Neural cell (in vitro differentiated cells): ENCODE data around the gene CDH4. TPM values are rescaled to one million over a fixed set of nuclear protein-coding genes. Genes with fewer than 3 reads are reported as not detected.

Experiments used
- H2AFZ ChIP-seq: fragments of 200-600, 300-800 bp; sonication (generic), shearing (Covaris generic); 2 replicates; pipeline ENCODE4 v1.6.0; 2014; ENCODE audit warnings: low read depth, mild to moderate bottlenecking, antibody characterized with exemption, low read length, moderate library complexity
- H3F3A ChIP-seq: fragments of 200-600 bp; shearing (Covaris generic); 2 replicates; pipeline ENCODE4 v1.6.1; 2016; ENCODE audit warnings: mild to moderate bottlenecking, moderate library complexity, mixed read lengths, antibody characterized with exemption, low read length; ENCODE audit not compliant: insufficient read depth, poor library complexity, severe bottlenecking
- H3K27ac ChIP-seq: fragments of 200-600, 300-800 bp; sonication (generic), shearing (Covaris generic); 2 replicates; pipeline ENCODE4 v1.5.1; 2014; ENCODE audit warnings: mild to moderate bottlenecking, low read length, moderate library complexity
- H3K27me3 ChIP-seq: fragments of 300-800, 200-600 bp; sonication (generic), shearing (Covaris generic); 2 replicates; pipeline ENCODE4 v1.6.0; 2014; ENCODE audit warnings: mild to moderate bottlenecking, low read depth, low read length, moderate library complexity; ENCODE audit not compliant: insufficient read depth
- H3K36me3 ChIP-seq: fragments of 300-800, 200-600 bp; sonication (generic), shearing (Covaris generic); 2 replicates; pipeline ENCODE4 v1.5.1; 2014; ENCODE audit warnings: mild to moderate bottlenecking, antibody characterized with exemption, low read length, moderate library complexity; ENCODE audit not compliant: insufficient read depth
- H3K4me2 ChIP-seq: fragments of 300-800, 200-600 bp; sonication (generic), shearing (Covaris generic); 2 replicates; pipeline ENCODE4 v1.6.0; 2014; ENCODE audit warnings: mild to moderate bottlenecking, low read length
- H3K4me3 ChIP-seq: fragments of 300-800, 200-600 bp; sonication (generic), shearing (Covaris generic); 2 replicates; pipeline ENCODE4 v1.5.1; 2014; ENCODE audit warnings: mild to moderate bottlenecking, low read length, moderate library complexity
- H3K79me2 ChIP-seq: fragments of 200-600 bp; shearing (Covaris generic); replicated peaks from 2 replicates; pipeline ENCODE4 v1.6.0; 2014; ENCODE audit warnings: mild to moderate bottlenecking, low read length, moderate library complexity; ENCODE audit not compliant: insufficient read depth
- H3K9ac ChIP-seq: fragments of 300-800, 200-600 bp; sonication (generic), shearing (Covaris generic); 2 replicates; pipeline ENCODE4 v1.6.1; 2016; ENCODE audit warnings: mild to moderate bottlenecking, low read length, mixed read lengths
- H3K9me2 ChIP-seq: fragments of 200-600 bp; shearing (Covaris generic); 2 replicates; pipeline ENCODE4 v1.6.1; 2016; ENCODE audit warnings: mild to moderate bottlenecking, low read length, mixed read lengths; ENCODE audit not compliant: insufficient read depth
- H3K9me3 ChIP-seq: fragments of 200-600, 300-800 bp; sonication (generic), shearing (Covaris generic); 2 replicates; pipeline ENCODE4 v1.6.1; 2016; ENCODE audit warnings: mild to moderate bottlenecking, mixed run types, low read length, moderate library complexity, mixed read lengths
- H4K20me1 ChIP-seq: fragments of 200-600 bp; shearing (Covaris generic); 2 replicates; pipeline ENCODE4 v1.6.1; 2016; ENCODE audit warnings: mild to moderate bottlenecking, mixed run types; ENCODE audit not compliant: insufficient read depth
- CTCF ChIP-seq: fragments of 450-650 bp; IDR thresholded peaks from 2 replicates; pipeline ENCODE4 v1.5.1; 2014; ENCODE audit warnings: antibody characterized with exemption, mild to moderate bottlenecking, moderate library complexity; ENCODE audit not compliant: poor library complexity, severe bottlenecking
- EZH2 ChIP-seq: fragments of 200-600, 300-800 bp; shearing (Covaris generic), sonication (generic); IDR thresholded peaks from 2 replicates; pipeline ENCODE4 v1.6.1; 2014; ENCODE audit warnings: antibody characterized with exemption, low read length, borderline replicate concordance, mild to moderate bottlenecking; ENCODE audit not compliant: insufficient read depth, poor library complexity, severe bottlenecking
- MXI1 ChIP-seq: fragments of 450-650 bp; conservative IDR thresholded peaks from 2 replicates; pipeline ENCODE4 v1.6.1; 2014; ENCODE audit warnings: antibody characterized with exemption, mild to moderate bottlenecking; ENCODE audit not compliant: poor library complexity, severe bottlenecking
- RAD21 ChIP-seq: fragments of 450-650 bp; conservative IDR thresholded peaks from 2 replicates; pipeline ENCODE4 v1.6.1; 2014; ENCODE audit warnings: antibody characterized with exemption, mild to moderate bottlenecking, moderate library complexity
- SMC3 ChIP-seq: fragments of 450-650 bp; conservative IDR thresholded peaks from 2 replicates; pipeline ENCODE4 v1.6.1; 2014; ENCODE audit warnings: antibody characterized with exemption, mild to moderate bottlenecking, moderate library complexity; ENCODE audit not compliant: poor library complexity
- TAF1 ChIP-seq: IDR thresholded peaks from 2 replicates; pipeline ENCODE4 v1.6.1; 2012; ENCODE audit warnings: low read depth
- polyA plus RNA-seq: library from polyadenylated mRNA; depleted of rRNA; stranded (reverse); fragments of >200 nt; gene quantifications from 2 replicates; pipeline ENCODE4 v1.2.3, GENCODE V29; 2014

Gene CDH4
- polyA plus RNA-seq, 1 donor from 2014 or later = 24.6 TPM

DNA sequence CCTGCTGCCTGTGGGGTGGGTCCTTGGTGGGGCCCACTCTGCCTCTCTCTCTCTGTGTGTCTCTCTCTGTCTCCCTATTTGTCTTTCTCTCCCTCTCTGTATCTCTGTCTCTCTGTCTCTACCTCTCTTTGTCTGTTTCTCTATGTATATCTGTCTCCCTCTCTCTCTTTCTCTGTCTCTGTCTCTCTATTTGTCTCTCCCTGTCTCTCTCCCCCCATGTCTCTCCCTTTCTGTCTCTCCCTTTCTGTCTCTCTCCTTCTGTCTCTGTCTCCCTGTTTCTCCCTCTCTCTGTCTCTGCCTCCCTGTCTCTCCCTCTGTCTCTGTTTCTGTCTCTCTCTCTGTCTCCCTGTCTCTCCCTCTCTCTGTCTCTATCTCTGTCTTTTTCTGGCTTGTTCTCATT lies 353.2 kb downstream of the CDH4 start:
- Histone ChIP-seq H3F3A (peaks cover 6% of the 10 kb centered on the region), H3K4me3 (no peak overlapping the region), H3K79me2 (no peaks in the 10 kb centered on the region), H3K27ac (no peak overlapping the region), H3K4me2 (no peak overlapping the region), H3K36me3 (no peaks in the 10 kb centered on the region), H3K9me3 (no peaks in the 10 kb centered on the region), H2AFZ (no peak overlapping the region), H3K9me2 (no peaks in the 10 kb centered on the region), H3K27me3 (no peaks in the 10 kb centered on the region), H3K9ac (no peak overlapping the region), H4K20me1 (no peaks in the 10 kb centered on the region)
- no peak for TF ChIP-seq CTCF
- no peak for TF ChIP-seq MXI1
- TF ChIP-seq EZH2 = no peak

DNA sequence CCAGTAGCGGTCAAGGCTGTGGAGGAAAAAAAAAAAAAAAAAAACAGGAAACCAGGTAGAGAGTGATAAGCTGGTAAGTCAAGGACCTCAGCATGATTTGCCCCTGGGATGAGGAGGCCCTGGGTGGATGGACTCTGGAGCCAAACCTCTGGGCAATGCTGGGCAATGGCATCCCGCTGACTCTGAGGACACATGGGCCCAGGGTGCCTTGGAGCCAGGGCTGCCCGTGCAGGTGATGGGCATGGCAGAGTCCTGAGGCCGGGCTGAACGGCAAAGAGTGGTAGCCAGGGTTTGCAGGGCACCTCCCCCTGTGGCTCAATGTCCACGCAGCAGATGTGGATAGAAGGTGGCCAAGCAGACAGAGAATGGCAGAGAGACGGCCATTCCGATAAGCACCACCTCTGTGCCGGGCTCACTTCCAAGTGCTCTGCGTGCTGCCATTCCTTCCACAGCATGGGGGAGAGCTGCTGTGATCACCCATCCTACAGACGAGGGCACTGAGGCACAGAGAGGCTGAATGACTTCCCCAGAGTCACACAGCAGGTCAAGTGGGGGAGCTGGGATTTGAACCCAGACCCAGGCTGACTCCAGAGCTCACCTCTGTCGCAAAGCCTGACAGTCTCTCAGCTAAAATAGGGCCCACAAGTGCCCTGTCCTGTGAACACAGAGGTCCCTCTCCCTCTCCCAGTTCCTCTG lies 353.9 kb downstream of the CDH4 start:
- no peaks in the 10 kb centered on the region for H3K9me2 ChIP-seq
- no peaks in the 10 kb centered on the region for H3K36me3 ChIP-seq
- H3K4me3 ChIP-seq = no peak overlapping the region
- no peak overlapping the region for H3K27ac ChIP-seq
- H3F3A ChIP-seq = peaks cover 6% of the 10 kb centered on the region
- no peak overlapping the region for H3K9ac ChIP-seq
- H4K20me1 ChIP-seq = no peaks in the 10 kb centered on the region
- H3K79me2 ChIP-seq = no peaks in the 10 kb centered on the region
- no peak overlapping the region for H2AFZ ChIP-seq
- no peak overlapping the region for H3K4me2 ChIP-seq
- no peaks in the 10 kb centered on the region for H3K9me3 ChIP-seq
- H3K27me3 ChIP-seq = no peaks in the 10 kb centered on the region
- no peak for TF ChIP-seq EZH2
- no peak for TF ChIP-seq CTCF

GRCh38 chr20:61608275-61609085 lies 356.4 kb downstream of the CDH4 start:
- TF ChIP-seq CTCF = no peak
- no peak for TF ChIP-seq TAF1
- TF ChIP-seq RAD21 = no peak
- no peak for TF ChIP-seq EZH2
- no peak for TF ChIP-seq SMC3
- no peak for TF ChIP-seq MXI1

More at GRCh38 chr20:61608275-61609085, 356.4 kb downstream of the CDH4 start:
- Histone ChIP-seq H3K27me3 (no peaks in the 10 kb centered on the region), H3K4me3 (no peak overlapping the region), H2AFZ (no peak overlapping the region), H3F3A (peaks cover 6% of the 10 kb centered on the region), H3K9me3 (peaks cover 7% of the 10 kb centered on the region), H3K4me2 (no peak overlapping the region), H3K27ac (no peak overlapping the region), H4K20me1 (no peaks in the 10 kb centered on the region), H3K9me2 (no peaks in the 10 kb centered on the region), H3K79me2 (no peaks in the 10 kb centered on the region), H3K36me3 (no peaks in the 10 kb centered on the region), H3K9ac (no peak overlapping the region)
